Keratinocyte (primary cell): Measurements from ENCODE around the gene PECR. TPM values are rescaled to one million over a fixed set of nuclear protein-coding genes. Genes with fewer than 3 reads are reported as not detected.

Experiments used
- DNase-seq: peaks from one replicate; pipeline ENCODE4 v3.0.0-alpha.2; 2011; ENCODE audit warnings: low read depth, missing footprints, low spot score
- FAIRE-seq: peaks from 2 replicates; lab custom pipeline; 2011; peaks lifted over from hg19 to GRCh38; lab: Jason Lieb, UNC
- H2AFZ ChIP-seq: 2 replicates; pipeline ENCODE4 v1.6.0; 2012; ENCODE audit warnings: low read length, control low read depth, inconsistent platforms; ENCODE audit not compliant: control insufficient read depth
- H3K27ac ChIP-seq: 2 replicates; pipeline ENCODE4 v1.5.1; 2011; ENCODE audit warnings: low read length; ENCODE audit not compliant: control insufficient read depth, insufficient read depth
- H3K27me3 ChIP-seq: 3 replicates; pipeline ENCODE4 v1.6.0; 2011; ENCODE audit warnings: low read length; ENCODE audit not compliant: control insufficient read depth, insufficient read depth; ENCODE audit errors: extremely low read depth
- H3K36me3 ChIP-seq, 2 experiments: 2 replicates in 1 of 2; 3 replicates in 1 of 2; pipeline ENCODE4 v1.5.1; 2011; ENCODE audit warnings: low read length in 2 of 2, mild to moderate bottlenecking in 1 of 2; ENCODE audit not compliant: control insufficient read depth in 2 of 2, insufficient read depth in 2 of 2; ENCODE audit errors: extremely low read depth in 1 of 2
- H3K4me1 ChIP-seq: 3 replicates; pipeline ENCODE4 v1.5.1; 2011; ENCODE audit warnings: low read length; ENCODE audit not compliant: control insufficient read depth, insufficient read depth; ENCODE audit errors: extremely low read depth
- H3K4me2 ChIP-seq: 3 replicates; pipeline ENCODE4 v1.6.0; 2011; ENCODE audit warnings: low read depth, low read length; ENCODE audit not compliant: control insufficient read depth, insufficient read depth; ENCODE audit errors: extremely low read depth
- H3K4me3 ChIP-seq, 3 experiments: fragments of 200-600 bp in 1 of 3; sonication (generic) in 1 of 3; 2 replicates in 2 of 3; 3 replicates in 1 of 3; pipeline ENCODE4 v1.5.1; 2011 to 2016; ENCODE audit warnings: low read length in 3 of 3, mild to moderate bottlenecking in 3 of 3, control low read depth in 2 of 3, inconsistent platforms in 1 of 3, low read depth in 1 of 3, mixed read lengths in 1 of 3, mixed run types in 1 of 3, moderate library complexity in 1 of 3; ENCODE audit not compliant: control insufficient read depth in 2 of 3, insufficient read depth in 2 of 3; ENCODE audit errors: extremely low read depth in 1 of 3
- H3K79me2 ChIP-seq: 2 replicates; pipeline ENCODE4 v1.6.0; 2012; ENCODE audit warnings: low read length; ENCODE audit not compliant: control insufficient read depth, insufficient read depth
- H3K9ac ChIP-seq: 3 replicates; pipeline ENCODE4 v1.6.0; 2011; ENCODE audit warnings: low read length; ENCODE audit not compliant: control insufficient read depth, insufficient read depth; ENCODE audit errors: extremely low read depth
- H3K9me1 ChIP-seq: 3 replicates; pipeline ENCODE4 v1.6.0; 2011; ENCODE audit warnings: low read length; ENCODE audit not compliant: control insufficient read depth, insufficient read depth; ENCODE audit errors: extremely low read depth
- H3K9me3 ChIP-seq: 2 replicates; pipeline ENCODE4 v1.5.1; 2012; ENCODE audit warnings: low read depth, low read length; ENCODE audit not compliant: control insufficient read depth
- H4K20me1 ChIP-seq: 3 replicates; pipeline ENCODE4 v1.6.0; 2011; ENCODE audit warnings: low read length; ENCODE audit not compliant: control insufficient read depth, insufficient read depth; ENCODE audit errors: extremely low read depth
- EZH2 ChIP-seq: IDR thresholded peaks from one replicate; pipeline ENCODE4 v1.6.1; 2012; ENCODE audit warnings: inconsistent platforms, mild to moderate bottlenecking, low read length, moderate library complexity
- dilution Hi-C: fragments of 300-500 bp; cut with MboI; formaldehyde crosslinking; loops from one replicate; pipeline ENCODE4 v1.7.0; 2020; ENCODE audit warnings: low sequenced_read_pairs; ENCODE audit not compliant: extremely low pct_ligation_motif_present
- polyA plus RNA-seq, 5 experiments: library from polyadenylated mRNA; depleted of rRNA in 3 of 5; stranded (reverse) in 3 of 5; stranded (forward) in 1 of 5; unstranded in 1 of 5; fragments of >200 nt; gene quantifications; 1 replicate in 1 of 5; 2 replicates in 3 of 5; 3 replicates in 1 of 5; pipeline versions ENCODE4 v1.2.1 to v1.2.3, GENCODE V29; 2011 to 2012; ENCODE audit warnings: missing spikeins in 2 of 5, low read depth in 1 of 5, low replicate concordance in 1 of 5
- TF ChIP-seq, protein P1 (sequence below), 3 experiments: IDR thresholded peaks in 1 of 3; conservative IDR thresholded peaks in 1 of 3; optimal IDR thresholded peaks in 1 of 3; 2 replicates in 2 of 3; 3 replicates in 1 of 3; pipeline versions ENCODE3 to v1.5.1; 2011; ENCODE audit warnings: low read length in 3 of 3, mild to moderate bottlenecking in 3 of 3, moderate library complexity in 2 of 3, control low read depth in 1 of 3, inconsistent platforms in 1 of 3; ENCODE audit not compliant: insufficient read depth in 2 of 3; ENCODE audit errors: extremely low read depth in 1 of 3

PECR gene
- polyA plus RNA-seq, 1 donor (not counting 4 experiments of a cell fraction or from before 2014, with no cell fraction given), result 12.0 TPM

DNA sequence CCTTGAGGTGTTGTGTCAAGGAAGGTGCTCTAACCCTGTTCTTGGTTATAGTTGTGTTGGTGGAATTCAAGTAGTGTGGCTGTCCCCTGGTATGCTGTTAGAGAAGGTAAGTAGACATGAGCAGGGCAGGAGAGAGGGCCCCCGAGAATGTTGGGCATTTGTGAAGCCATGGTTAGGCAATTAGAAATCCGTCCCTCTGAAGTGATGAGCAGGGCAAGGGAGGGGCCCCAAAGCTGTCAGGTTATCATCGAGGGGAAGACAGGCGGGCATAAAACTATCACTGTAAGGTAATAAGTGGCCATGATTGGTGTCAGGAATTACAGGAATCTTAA lies 32.7 kb upstream of the PECR start:
- Histone ChIP-seq H3K36me3 (peaks cover 31 to 36% of the 10 kb centered on the region in 2 experiments), H4K20me1 (no peaks in the 10 kb centered on the region), H3K4me3 (no peak overlapping the region), H3K9ac (no peak overlapping the region), H2AFZ (no peak overlapping the region), H3K27ac (no peak overlapping the region), H3K9me3 (no peaks in the 10 kb centered on the region), H3K9me1 (no peaks in the 10 kb centered on the region), H3K4me2 (no peak overlapping the region), H3K79me2 (peaks cover 80% of the 10 kb centered on the region), H3K4me1 (peaks cover 21% of the 10 kb centered on the region), H3K27me3 (no peaks in the 10 kb centered on the region)
- no peak for TF ChIP-seq EZH2
- TF ChIP-seq, protein P1, sequence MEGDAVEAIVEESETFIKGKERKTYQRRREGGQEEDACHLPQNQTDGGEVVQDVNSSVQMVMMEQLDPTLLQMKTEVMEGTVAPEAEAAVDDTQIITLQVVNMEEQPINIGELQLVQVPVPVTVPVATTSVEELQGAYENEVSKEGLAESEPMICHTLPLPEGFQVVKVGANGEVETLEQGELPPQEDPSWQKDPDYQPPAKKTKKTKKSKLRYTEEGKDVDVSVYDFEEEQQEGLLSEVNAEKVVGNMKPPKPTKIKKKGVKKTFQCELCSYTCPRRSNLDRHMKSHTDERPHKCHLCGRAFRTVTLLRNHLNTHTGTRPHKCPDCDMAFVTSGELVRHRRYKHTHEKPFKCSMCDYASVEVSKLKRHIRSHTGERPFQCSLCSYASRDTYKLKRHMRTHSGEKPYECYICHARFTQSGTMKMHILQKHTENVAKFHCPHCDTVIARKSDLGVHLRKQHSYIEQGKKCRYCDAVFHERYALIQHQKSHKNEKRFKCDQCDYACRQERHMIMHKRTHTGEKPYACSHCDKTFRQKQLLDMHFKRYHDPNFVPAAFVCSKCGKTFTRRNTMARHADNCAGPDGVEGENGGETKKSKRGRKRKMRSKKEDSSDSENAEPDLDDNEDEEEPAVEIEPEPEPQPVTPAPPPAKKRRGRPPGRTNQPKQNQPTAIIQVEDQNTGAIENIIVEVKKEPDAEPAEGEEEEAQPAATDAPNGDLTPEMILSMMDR (optimal IDR thresholded peaks at IDR 0.05 in 1 of 3, IDR thresholded peaks at IDR 0.05 in 1 of 3, conservative IDR thresholded peaks at IDR 0.05 in 1 of 3; ENCODE audit: extremely low read depth in 1 of 3, insufficient read depth in 2 of 3, low read length in 3 of 3), result no peak
- dilution Hi-C loops, result no loop called here
- DNase-seq (no peak), FAIRE-seq (no peak)

DNA sequence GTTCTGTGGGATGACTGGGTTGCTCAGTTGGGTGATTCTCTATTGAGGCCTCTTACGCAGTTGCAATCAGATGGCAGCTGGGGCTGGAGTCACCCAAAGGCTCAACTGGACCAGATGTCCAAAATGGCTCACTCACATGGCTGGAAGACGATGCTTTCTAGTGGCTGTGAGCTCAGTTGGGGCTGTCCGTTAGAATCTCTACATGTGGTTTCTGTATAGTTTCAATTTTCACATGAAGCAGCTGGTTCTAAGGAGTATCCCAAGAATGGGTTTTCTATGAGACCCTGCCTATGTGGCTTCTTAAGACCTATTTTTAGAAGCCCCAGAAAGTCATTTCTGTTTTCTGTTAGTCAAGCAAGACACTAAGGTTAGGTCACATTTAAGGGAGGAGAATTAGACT lies 32.0 kb upstream of the PECR start:
- FAIRE-seq (no peak), DNase-seq (no peak)
- Histone ChIP-seq H3K4me1 (peaks cover 22% of the 10 kb centered on the region), H2AFZ (no peak overlapping the region), H3K9me3 (no peaks in the 10 kb centered on the region), H3K9ac (no peak overlapping the region), H3K27ac (no peak overlapping the region), H3K27me3 (no peaks in the 10 kb centered on the region), H3K36me3 (peaks cover 27 to 36% of the 10 kb centered on the region in 2 experiments), H3K4me3 (no peak overlapping the region), H4K20me1 (no peaks in the 10 kb centered on the region), H3K79me2 (peaks cover 78% of the 10 kb centered on the region), H3K9me1 (no peaks in the 10 kb centered on the region), H3K4me2 (no peak overlapping the region)
- TF ChIP-seq, protein P1 (optimal IDR thresholded peaks at IDR 0.05 in 1 of 3, IDR thresholded peaks at IDR 0.05 in 1 of 3, conservative IDR thresholded peaks at IDR 0.05 in 1 of 3; ENCODE audit: extremely low read depth in 1 of 3, insufficient read depth in 2 of 3, low read length in 3 of 3), result no peak
- no peak for TF ChIP-seq EZH2
- dilution Hi-C loops, result no loop called here
